ENCODE data around the gene ERLEC1. TPM values are rescaled to one million over a fixed set of nuclear protein-coding genes. Genes with fewer than 3 reads are reported as not detected.
"Not testable (repeated sequence)": the region's sequence is repeated elsewhere in the genome, so short reads cannot be mapped to it uniquely, and the experiment has no call there.

The ERLEC1 gene
- total RNA-seq, 1 donor from 2014 or later, result 37.9 TPM

DNA sequence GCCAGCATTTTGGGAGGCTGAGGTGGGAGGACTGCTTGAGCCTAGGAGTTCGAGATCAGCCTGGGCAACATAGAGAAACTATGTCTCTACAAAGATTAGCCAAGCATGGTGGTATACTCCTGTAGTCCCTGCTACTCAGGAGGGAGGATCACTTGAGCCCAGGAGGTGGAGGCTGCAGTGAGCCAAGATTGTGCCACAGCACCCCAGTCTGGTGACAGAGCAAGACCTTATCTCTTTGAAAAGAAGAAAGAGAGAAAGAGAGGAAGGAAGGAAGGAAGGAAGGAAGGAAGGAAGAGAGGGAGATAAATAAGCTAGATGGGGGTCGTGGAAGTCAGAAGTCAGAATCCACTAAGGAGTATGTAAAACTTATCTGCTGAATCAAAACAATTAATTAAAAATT, 56.8 kb downstream of the ERLEC1 start:
- TF ChIP-seq, protein P1, sequence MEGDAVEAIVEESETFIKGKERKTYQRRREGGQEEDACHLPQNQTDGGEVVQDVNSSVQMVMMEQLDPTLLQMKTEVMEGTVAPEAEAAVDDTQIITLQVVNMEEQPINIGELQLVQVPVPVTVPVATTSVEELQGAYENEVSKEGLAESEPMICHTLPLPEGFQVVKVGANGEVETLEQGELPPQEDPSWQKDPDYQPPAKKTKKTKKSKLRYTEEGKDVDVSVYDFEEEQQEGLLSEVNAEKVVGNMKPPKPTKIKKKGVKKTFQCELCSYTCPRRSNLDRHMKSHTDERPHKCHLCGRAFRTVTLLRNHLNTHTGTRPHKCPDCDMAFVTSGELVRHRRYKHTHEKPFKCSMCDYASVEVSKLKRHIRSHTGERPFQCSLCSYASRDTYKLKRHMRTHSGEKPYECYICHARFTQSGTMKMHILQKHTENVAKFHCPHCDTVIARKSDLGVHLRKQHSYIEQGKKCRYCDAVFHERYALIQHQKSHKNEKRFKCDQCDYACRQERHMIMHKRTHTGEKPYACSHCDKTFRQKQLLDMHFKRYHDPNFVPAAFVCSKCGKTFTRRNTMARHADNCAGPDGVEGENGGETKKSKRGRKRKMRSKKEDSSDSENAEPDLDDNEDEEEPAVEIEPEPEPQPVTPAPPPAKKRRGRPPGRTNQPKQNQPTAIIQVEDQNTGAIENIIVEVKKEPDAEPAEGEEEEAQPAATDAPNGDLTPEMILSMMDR (IDR thresholded peaks at IDR 0.05; ENCODE audit: unreplicated experiment), result no peak
- no peak for DNase-seq (ENCODE audit: low spot score, unreplicated experiment)
- Mint-ChIP-seq H3K27me3 (no peaks in the 10 kb centered on the region), H3K4me3 (ENCODE audit: low read depth) (no peak overlapping the region), H3K27ac (peak overlapping the region; percentile 1), H3K36me3 (ENCODE audit: insufficient read depth) (peaks cover 5% of the 10 kb centered on the region), H3K9me3 (ENCODE audit: low read depth) (no peaks in the 10 kb centered on the region), H3K4me1 (ENCODE audit: low read depth) (no peaks in the 10 kb centered on the region)

DNA sequence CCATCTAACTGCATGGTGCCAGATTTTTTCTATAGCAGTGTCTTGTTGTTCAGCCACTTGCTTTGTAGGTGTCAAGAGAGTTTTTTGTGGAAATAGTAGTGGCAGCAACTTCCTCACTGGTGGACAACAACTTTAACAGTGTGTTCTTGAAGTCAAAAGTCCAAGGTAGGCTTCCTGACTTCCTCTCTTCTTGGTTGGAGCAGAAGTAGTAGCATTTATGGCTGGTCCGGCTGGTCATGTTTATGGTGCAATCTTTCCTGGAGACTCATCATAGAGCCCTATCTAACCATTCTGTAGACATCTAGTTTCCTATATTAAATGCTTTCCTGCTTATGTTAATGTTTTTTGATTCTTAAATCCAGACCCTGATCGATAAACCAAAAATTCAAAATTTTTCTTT, 61.2 kb downstream of the ERLEC1 start:
- no peak overlapping the region for H3K4me3 Mint-ChIP-seq (ENCODE audit: low read depth)
- TF ChIP-seq, protein P1 (IDR thresholded peaks at IDR 0.05; ENCODE audit: unreplicated experiment), result no peak
- DNase-seq (ENCODE audit: low spot score, unreplicated experiment), result no peak
- H3K4me1 Mint-ChIP-seq (ENCODE audit: low read depth), result peaks cover 2% of the 10 kb centered on the region
- H3K27me3 Mint-ChIP-seq, result no peaks in the 10 kb centered on the region
- no peak overlapping the region for H3K27ac Mint-ChIP-seq
- no peaks in the 10 kb centered on the region for H3K9me3 Mint-ChIP-seq (ENCODE audit: low read depth)
- peaks cover 10% of the 10 kb centered on the region for H3K36me3 Mint-ChIP-seq (ENCODE audit: insufficient read depth)

GRCh38 chr2:53851052-53851757, 64.4 kb downstream of the ERLEC1 start:
- H3K9me3 Mint-ChIP-seq (ENCODE audit: low read depth), result not testable (repeated sequence)

GRCh38 chr2:53852532-53852931, 65.7 kb downstream of the ERLEC1 start:
- Mint-ChIP-seq H3K27ac (peak overlapping the region; percentile 5), H3K4me1 (ENCODE audit: low read depth) (peaks cover 2% of the 10 kb centered on the region), H3K27me3 (no peaks in the 10 kb centered on the region), H3K4me3 (ENCODE audit: low read depth) (no peak overlapping the region), H3K9me3 (ENCODE audit: low read depth) (no peaks in the 10 kb centered on the region), H3K36me3 (ENCODE audit: insufficient read depth) (peaks cover 22% of the 10 kb centered on the region)
- DNase-seq (ENCODE audit: low spot score, unreplicated experiment), result no peak
- TF ChIP-seq, protein P1 (IDR thresholded peaks at IDR 0.05; ENCODE audit: unreplicated experiment), result no peak

More at GRCh38 chr2:53851052-53851757, 64.4 kb downstream of the ERLEC1 start:
- H3K27me3 Mint-ChIP-seq; H3K27ac Mint-ChIP-seq; H3K4me3 Mint-ChIP-seq (ENCODE audit: low read depth); H3K4me1 Mint-ChIP-seq (ENCODE audit: low read depth); DNase-seq (ENCODE audit: low spot score, unreplicated experiment): not testable (repeated sequence)
- H3K36me3 Mint-ChIP-seq (ENCODE audit: insufficient read depth), result peaks cover 20% of the 10 kb centered on the region

DNA sequence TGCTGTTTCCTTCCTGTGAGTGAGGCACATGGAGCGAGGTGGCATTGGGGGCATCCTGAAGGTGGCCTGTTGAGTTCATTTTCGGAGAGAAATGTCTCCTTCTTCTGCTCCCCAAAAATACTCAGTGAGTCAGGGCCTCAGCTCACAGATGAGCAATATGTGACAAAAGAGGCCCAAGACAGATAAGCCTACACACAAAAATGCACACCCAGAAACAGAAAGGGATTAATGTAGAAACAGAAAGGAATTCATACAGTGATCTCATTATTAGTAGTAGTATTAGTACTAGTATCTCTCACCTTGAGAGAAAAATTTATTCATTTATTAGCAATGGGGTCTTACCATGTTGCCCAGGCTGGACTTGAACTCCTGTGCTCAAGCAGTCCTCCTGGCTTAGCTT, 67.8 kb downstream of the ERLEC1 start:
- no peak for DNase-seq (ENCODE audit: low spot score, unreplicated experiment)
- H3K27me3 Mint-ChIP-seq, result no peaks in the 10 kb centered on the region
- H3K4me3 Mint-ChIP-seq (ENCODE audit: low read depth), result no peak overlapping the region
- TF ChIP-seq, protein P1 (IDR thresholded peaks at IDR 0.05; ENCODE audit: unreplicated experiment), result no peak
- H3K36me3 Mint-ChIP-seq (ENCODE audit: insufficient read depth), result peaks cover 22% of the 10 kb centered on the region
- H3K9me3 Mint-ChIP-seq (ENCODE audit: low read depth), result no peaks in the 10 kb centered on the region
- peaks cover 2% of the 10 kb centered on the region for H3K4me1 Mint-ChIP-seq (ENCODE audit: low read depth)
- peak overlapping the region; percentile 42 for H3K27ac Mint-ChIP-seq

GRCh38 chr2:53856272-53856671, 69.4 kb downstream of the ERLEC1 start:
- TF ChIP-seq, protein P1 (IDR thresholded peaks at IDR 0.05; ENCODE audit: unreplicated experiment), result no peak
- Mint-ChIP-seq H3K27ac (peak overlapping the region; percentile 23), H3K4me3 (ENCODE audit: low read depth) (no peak overlapping the region), H3K27me3 (no peaks in the 10 kb centered on the region), H3K4me1 (ENCODE audit: low read depth) (no peaks in the 10 kb centered on the region), H3K36me3 (ENCODE audit: insufficient read depth) (peaks cover 31% of the 10 kb centered on the region), H3K9me3 (ENCODE audit: low read depth) (no peaks in the 10 kb centered on the region)
- DNase-seq (ENCODE audit: low spot score, unreplicated experiment), result no peak

Measured in progenitor cell of endocrine pancreas (in vitro differentiated cells).